ENCODE data around the gene SLC2A9.

Gene SLC2A9

GRCh38 chr4:10002278-10002677, 19.0 kb downstream of the SLC2A9 start:
- no peaks in the 10 kb centered on the region for H4K20me1 ChIP-seq (ENCODE audit: low read depth, low read length)
- H3K4me2 ChIP-seq (ENCODE audit: low read depth, low read length, poor library complexity, severe bottlenecking) = no peak overlapping the region

GRCh38 chr4:10001757-10002156, 19.5 kb downstream of the SLC2A9 start:
- Histone ChIP-seq H3K9me3 (ENCODE audit: insufficient read depth, low read length) (no peaks in the 10 kb centered on the region), H3K27ac (ENCODE audit: low read depth, low read length) (no peak overlapping the region), H2AFZ (ENCODE audit: low read depth, low read length, severe bottlenecking) (no peak overlapping the region), H3K9ac (ENCODE audit: low read length) (no peak overlapping the region), H3K27me3 (ENCODE audit: low read length) (no peaks in the 10 kb centered on the region), H3K4me2 (ENCODE audit: low read depth, low read length, poor library complexity, severe bottlenecking) (no peak overlapping the region), H3K9me2 (replicated peaks; ENCODE audit: insufficient read depth, low read length) (no peaks in the 10 kb centered on the region), H4K20me1 (ENCODE audit: low read depth, low read length) (no peaks in the 10 kb centered on the region), H3K4me3 (ENCODE audit: insufficient read depth, low read length, poor library complexity, severe bottlenecking) (no peak overlapping the region), H3K79me2 (ENCODE audit: insufficient read depth, low read length) (no peaks in the 10 kb centered on the region), H3F3A (ENCODE audit: insufficient read depth) (no peaks in the 10 kb centered on the region), H3K36me3 (ENCODE audit: low read length) (no peaks in the 10 kb centered on the region)
- TF ChIP-seq, protein P1, sequence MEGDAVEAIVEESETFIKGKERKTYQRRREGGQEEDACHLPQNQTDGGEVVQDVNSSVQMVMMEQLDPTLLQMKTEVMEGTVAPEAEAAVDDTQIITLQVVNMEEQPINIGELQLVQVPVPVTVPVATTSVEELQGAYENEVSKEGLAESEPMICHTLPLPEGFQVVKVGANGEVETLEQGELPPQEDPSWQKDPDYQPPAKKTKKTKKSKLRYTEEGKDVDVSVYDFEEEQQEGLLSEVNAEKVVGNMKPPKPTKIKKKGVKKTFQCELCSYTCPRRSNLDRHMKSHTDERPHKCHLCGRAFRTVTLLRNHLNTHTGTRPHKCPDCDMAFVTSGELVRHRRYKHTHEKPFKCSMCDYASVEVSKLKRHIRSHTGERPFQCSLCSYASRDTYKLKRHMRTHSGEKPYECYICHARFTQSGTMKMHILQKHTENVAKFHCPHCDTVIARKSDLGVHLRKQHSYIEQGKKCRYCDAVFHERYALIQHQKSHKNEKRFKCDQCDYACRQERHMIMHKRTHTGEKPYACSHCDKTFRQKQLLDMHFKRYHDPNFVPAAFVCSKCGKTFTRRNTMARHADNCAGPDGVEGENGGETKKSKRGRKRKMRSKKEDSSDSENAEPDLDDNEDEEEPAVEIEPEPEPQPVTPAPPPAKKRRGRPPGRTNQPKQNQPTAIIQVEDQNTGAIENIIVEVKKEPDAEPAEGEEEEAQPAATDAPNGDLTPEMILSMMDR (IDR thresholded peaks at IDR 0.05; ENCODE audit: insufficient read depth, low read length, poor library complexity, severe bottlenecking) = no peak
- no peak for TF ChIP-seq EZH2phosphoT487 (conservative IDR thresholded peaks at IDR 0.05; ENCODE audit: low read length)

More at GRCh38 chr4:10002278-10002677, 19.0 kb downstream of the SLC2A9 start:
- Histone ChIP-seq H3F3A (ENCODE audit: insufficient read depth) (no peaks in the 10 kb centered on the region), H3K27ac (ENCODE audit: low read depth, low read length) (no peak overlapping the region), H3K27me3 (ENCODE audit: low read length) (no peaks in the 10 kb centered on the region), H3K36me3 (ENCODE audit: low read length) (no peaks in the 10 kb centered on the region), H2AFZ (ENCODE audit: low read depth, low read length, severe bottlenecking) (no peak overlapping the region), H3K4me3 (ENCODE audit: insufficient read depth, low read length, poor library complexity, severe bottlenecking) (no peak overlapping the region), H3K9ac (ENCODE audit: low read length) (no peak overlapping the region), H3K9me3 (ENCODE audit: insufficient read depth, low read length) (no peaks in the 10 kb centered on the region), H3K9me2 (replicated peaks; ENCODE audit: insufficient read depth, low read length) (no peaks in the 10 kb centered on the region), H3K79me2 (ENCODE audit: insufficient read depth, low read length) (no peaks in the 10 kb centered on the region)
- TF ChIP-seq EZH2phosphoT487 (conservative IDR thresholded peaks at IDR 0.05; ENCODE audit: low read length) = no peak
- TF ChIP-seq, protein P1 (IDR thresholded peaks at IDR 0.05; ENCODE audit: insufficient read depth, low read length, poor library complexity, severe bottlenecking) = no peak

DNA sequence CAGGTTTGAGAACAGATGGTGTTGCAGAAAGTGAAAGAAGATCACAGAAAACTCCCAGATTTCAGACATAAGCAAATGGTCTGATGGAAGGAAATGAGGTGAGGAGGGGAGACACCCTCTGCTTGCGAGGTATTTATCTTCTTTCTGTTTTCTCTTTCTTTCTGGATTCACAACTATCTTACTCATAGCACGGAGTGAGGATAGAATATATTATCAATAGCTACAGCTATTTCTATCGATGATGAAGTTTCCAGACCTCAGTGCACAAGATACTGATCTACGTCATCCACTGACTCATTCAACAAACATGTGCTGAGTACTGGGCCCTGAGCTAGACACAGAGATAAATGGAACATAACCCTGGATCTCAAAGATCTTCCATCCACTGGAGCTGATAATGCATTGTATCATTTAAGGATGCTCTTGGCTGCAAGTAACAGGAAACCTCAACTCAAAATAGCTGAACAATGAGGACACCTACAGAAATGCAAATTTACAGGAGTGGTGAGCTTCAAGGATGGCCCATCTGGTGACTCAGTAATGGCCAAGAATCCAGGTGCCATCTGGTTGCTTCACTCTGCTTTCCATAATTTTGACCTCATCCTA, 21.2 kb downstream of the SLC2A9 start:
- Histone ChIP-seq H3K4me2 (ENCODE audit: low read depth, low read length, poor library complexity, severe bottlenecking) (no peak overlapping the region), H3K36me3 (ENCODE audit: low read length) (no peaks in the 10 kb centered on the region), H3K79me2 (ENCODE audit: insufficient read depth, low read length) (no peaks in the 10 kb centered on the region), H3K9me2 (replicated peaks; ENCODE audit: insufficient read depth, low read length) (no peaks in the 10 kb centered on the region), H3F3A (ENCODE audit: insufficient read depth) (no peaks in the 10 kb centered on the region), H2AFZ (ENCODE audit: low read depth, low read length, severe bottlenecking) (no peak overlapping the region), H3K9ac (ENCODE audit: low read length) (no peak overlapping the region), H3K9me3 (ENCODE audit: insufficient read depth, low read length) (no peaks in the 10 kb centered on the region), H4K20me1 (ENCODE audit: low read depth, low read length) (no peaks in the 10 kb centered on the region), H3K4me3 (ENCODE audit: insufficient read depth, low read length, poor library complexity, severe bottlenecking) (no peak overlapping the region), H3K27me3 (ENCODE audit: low read length) (no peaks in the 10 kb centered on the region), H3K27ac (ENCODE audit: low read depth, low read length) (no peak overlapping the region)
- TF ChIP-seq, protein P1 (IDR thresholded peaks at IDR 0.05; ENCODE audit: insufficient read depth, low read length, poor library complexity, severe bottlenecking) = no peak
- TF ChIP-seq EZH2phosphoT487 (conservative IDR thresholded peaks at IDR 0.05; ENCODE audit: low read length) = no peak

Measured in SU-DHL-6 (cell line).